IMR-90 (cell line): ENCODE results near the gene OSBP2. TPM values are rescaled to one million over a fixed set of nuclear protein-coding genes. Genes with fewer than 3 reads are reported as not detected.

Source experiments
- ATAC-seq: fragments of 200-7000 bp; cut with Tn5 transposase; 2 replicates; pipeline ENCODE4 v1.9.1; 2020; ENCODE audit warnings: low read depth, mild to moderate bottlenecking, moderate library complexity
- BruUV-seq: library from RNA; stranded (reverse); fragments of 400-500 nt; replicated peaks from 2 replicates; lab custom pipeline; 2021; lab: Mats Ljungman, UMichigan
- CTCF ChIA-PET: fragments of 300-600 bp; formaldehyde crosslinking; extraction: SDS; loops from one replicate; lab custom pipeline; 2021; ENCODE audit warnings: antibody characterized with exemption; lab: Yijun Ruan, JAX
- POLR2A ChIA-PET: fragments of 300-600 bp; sonication (Branson Sonifier 250); formaldehyde crosslinking; loops from one replicate; lab custom pipeline; 2022; ENCODE audit warnings: antibody characterized with exemption; ENCODE audit not compliant: unreplicated experiment; lab: Charles Lee
- DNase-seq: peaks from one replicate; pipeline ENCODE4 v3.0.0; 2013
- H2AFZ ChIP-seq: replicated peaks from 2 replicates; pipeline ENCODE3; 2013; ENCODE audit warnings: low read length, mild to moderate bottlenecking; ENCODE audit not compliant: poor library complexity
- H2AK5ac ChIP-seq: 2 replicates; pipeline ENCODE4 v1.6.1; 2013; ENCODE audit warnings: low read depth, low read length, inconsistent platforms
- H2AK9ac ChIP-seq: replicated peaks from 2 replicates; pipeline ENCODE3; 2013; ENCODE audit warnings: mild to moderate bottlenecking, low read depth, low read length, moderate library complexity; ENCODE audit not compliant: poor library complexity
- H2BK120ac ChIP-seq: 2 replicates; pipeline ENCODE4 v1.6.1; 2013; ENCODE audit warnings: low read depth, low read length, inconsistent platforms
- H2BK15ac ChIP-seq: 3 replicates; pipeline ENCODE4 v1.6.1; 2013; ENCODE audit warnings: low read depth, low read length, inconsistent platforms
- H2BK20ac ChIP-seq: 2 replicates; pipeline ENCODE4 v1.6.1; 2013; ENCODE audit warnings: low read depth, mild to moderate bottlenecking, inconsistent platforms, low read length, moderate library complexity
- H2BK5ac ChIP-seq: 2 replicates; pipeline ENCODE4 v1.6.1; 2013; ENCODE audit warnings: mild to moderate bottlenecking, low read depth, low read length, inconsistent platforms; ENCODE audit not compliant: poor library complexity, severe bottlenecking
- H3K14ac ChIP-seq: replicated peaks from 2 replicates; pipeline ENCODE4 v1.6.1; 2013; ENCODE audit warnings: low read depth, low read length, inconsistent platforms
- H3K18ac ChIP-seq: 2 replicates; pipeline ENCODE4 v1.6.1; 2013; ENCODE audit warnings: low read depth, low read length, control low read depth
- H3K23ac ChIP-seq: 2 replicates; pipeline ENCODE4 v1.6.1; 2013; ENCODE audit warnings: low read depth, low read length, inconsistent platforms
- H3K27ac ChIP-seq: 2 replicates; pipeline ENCODE4 v1.5.1; 2013; ENCODE audit warnings: mild to moderate bottlenecking, control low read depth, low read length; ENCODE audit not compliant: insufficient read depth
- H3K27me3 ChIP-seq: 2 replicates; pipeline ENCODE4 v1.6.1; 2013; ENCODE audit warnings: low read length; ENCODE audit not compliant: control insufficient read depth, insufficient read depth
- H3K36me3 ChIP-seq: 2 replicates; pipeline ENCODE4 v1.6.1; 2013; ENCODE audit warnings: low read length, mixed read lengths; ENCODE audit not compliant: control insufficient read depth, insufficient read depth
- H3K4ac ChIP-seq: 2 replicates; pipeline ENCODE4 v1.6.1; 2013; ENCODE audit warnings: low read depth, low read length, inconsistent platforms
- H3K4me1 ChIP-seq: 2 replicates; pipeline ENCODE4 v1.6.1; 2013; ENCODE audit warnings: low read length, mixed read lengths; ENCODE audit not compliant: control insufficient read depth, insufficient read depth
- H3K4me2 ChIP-seq: 2 replicates; pipeline ENCODE4 v1.6.1; 2013; ENCODE audit warnings: low read depth, mild to moderate bottlenecking, control low read depth, low read length, moderate library complexity
- H3K4me3 ChIP-seq: 2 replicates; pipeline ENCODE4 v1.5.1; 2013; ENCODE audit warnings: low read depth, mild to moderate bottlenecking, control low read depth, low read length, moderate library complexity; ENCODE audit not compliant: insufficient read depth
- H3K56ac ChIP-seq: 2 replicates; pipeline ENCODE4 v1.6.1; 2013; ENCODE audit warnings: low read length, inconsistent platforms; ENCODE audit not compliant: insufficient read depth; ENCODE audit errors: extremely low read depth
- H3K79me1 ChIP-seq, 2 experiments: 2 replicates each; pipeline ENCODE4 v1.6.1; 2013; ENCODE audit warnings: low read length in 2 of 2, inconsistent platforms in 1 of 2, low read depth in 1 of 2
- H3K9ac ChIP-seq: 2 replicates; pipeline ENCODE4 v1.6.1; 2013; ENCODE audit warnings: low read depth, low read length, control low read depth
- H3K9me1 ChIP-seq: 2 replicates; pipeline ENCODE4 v1.6.1; 2013; ENCODE audit warnings: low read length, inconsistent platforms; ENCODE audit not compliant: insufficient read depth
- H3K9me3 ChIP-seq: 2 replicates; pipeline ENCODE4 v1.6.1; 2013; ENCODE audit warnings: low read length; ENCODE audit not compliant: control insufficient read depth, insufficient read depth
- H4K20me1 ChIP-seq: 2 replicates; pipeline ENCODE4 v1.6.1; 2013; ENCODE audit warnings: low read length, inconsistent platforms; ENCODE audit not compliant: insufficient read depth
- H4K5ac ChIP-seq: 2 replicates; pipeline ENCODE4 v1.6.1; 2013; ENCODE audit warnings: mild to moderate bottlenecking, low read depth, low read length, control low read depth
- H4K8ac ChIP-seq, 2 experiments: 2 replicates each; pipeline ENCODE4 v1.6.1; 2013; ENCODE audit warnings: low read depth in 2 of 2, low read length in 2 of 2, control low read depth in 1 of 2, inconsistent platforms in 1 of 2
- H4K91ac ChIP-seq: 2 replicates; pipeline ENCODE4 v1.6.1; 2013; ENCODE audit warnings: low read depth, low read length, inconsistent platforms; ENCODE audit not compliant: insufficient read depth
- CHD1 ChIP-seq: IDR thresholded peaks from 2 replicates; pipeline ENCODE4 v1.6.1; 2012; ENCODE audit warnings: low read depth, low read length, improper control_type of control experiment
- ELK1 ChIP-seq: fragments of 150-350 bp; IDR thresholded peaks from 2 replicates; pipeline ENCODE4 v1.6.1; 2016; ENCODE audit warnings: low read depth, mild to moderate bottlenecking, low read length, moderate library complexity, borderline replicate concordance
- FOS ChIP-seq: fragments of 150-350 bp; IDR thresholded peaks from 2 replicates; pipeline ENCODE4 v1.6.1; 2016; ENCODE audit warnings: low read depth, low read length
- MAZ ChIP-seq: IDR thresholded peaks from 2 replicates; pipeline ENCODE4 v1.6.1; 2012; ENCODE audit warnings: low read depth, mild to moderate bottlenecking, low read length, improper control_type of control experiment, moderate library complexity, borderline replicate concordance
- MXI1 ChIP-seq: IDR thresholded peaks from 2 replicates; pipeline ENCODE4 v1.6.1; 2012; ENCODE audit warnings: low read depth, mild to moderate bottlenecking, low read length, moderate library complexity, borderline replicate concordance
- POLR2A ChIP-seq: IDR thresholded peaks from 2 replicates; pipeline ENCODE4 v1.6.1; 2012; ENCODE audit warnings: mild to moderate bottlenecking, low read depth, low read length
- RCOR1 ChIP-seq: IDR thresholded peaks from 2 replicates; pipeline ENCODE4 v1.6.1; 2012; ENCODE audit warnings: mild to moderate bottlenecking, low read length, improper control_type of control experiment; ENCODE audit not compliant: insufficient replicate concordance
- SMC3 ChIP-seq: fragments of 150-350 bp; IDR thresholded peaks from 2 replicates; pipeline ENCODE4 v1.6.1; 2016; ENCODE audit warnings: low read depth, mild to moderate bottlenecking, antibody characterized with exemption, low read length, moderate library complexity
- USF2 ChIP-seq: fragments of 150-350 bp; IDR thresholded peaks from 2 replicates; pipeline ENCODE4 v1.6.1; 2017; ENCODE audit warnings: mild to moderate bottlenecking, antibody characterized with exemption, low read length, low read depth
- WGBS, 2 experiments: methylation state at CpG; one replicate each; pipeline versions ENCODE4 v1.1.5 to v1.1.7; 2013; ENCODE audit warnings: missing lambda C conversion rate in 2 of 2; ENCODE audit not compliant: insufficient read length in 1 of 2; ENCODE audit errors: extremely low coverage in 2 of 2; 5-methylcytosine and 5-hydroxymethylcytosine counted together
- dilution Hi-C: fragments of 300-500 bp; cut with HindIII; formaldehyde crosslinking; loops from one replicate; pipeline ENCODE4 v1.14.3; 2018; ENCODE audit warnings: low sequenced_read_pairs; ENCODE audit not compliant: unreplicated experiment
- in situ Hi-C: fragments of 300-500 bp; cut with MboI; formaldehyde crosslinking; loops from 3 replicates; pipeline ENCODE4 v1.14.3; 2019; ENCODE audit warnings: low sequenced_read_pairs, inconsistent platforms, mixed read lengths
- intact Hi-C: fragments of 100-400 bp; cut with micrococcal nuclease; formaldehyde crosslinking; loops from 2 replicates; pipeline ENCODE4 v1.10.0; 2022
- polyA plus RNA-seq, 3 experiments: library from polyadenylated mRNA; depleted of rRNA; stranded (reverse); fragments of >200 nt; gene quantifications; 2 replicates each; pipeline ENCODE4 v1.2.3, GENCODE V29; 2012; ENCODE audit warnings: low replicate concordance in 1 of 3
- total RNA-seq: library from RNA; depleted of rRNA; stranded (reverse); fragments of >200 nt; gene quantifications from 2 replicates; pipeline ENCODE4 v1.2.3, GENCODE V29; 2012

Gene OSBP2
- total and polyA plus RNA-seq, 2 of the 4 experiments (the other 2 are of a cell fraction): 1.8 to 2.2 TPM

- no peak for TF ChIP-seq USF2
- TF ChIP-seq MXI1: no peak
- no peak for TF ChIP-seq RCOR1
These were observed 209.3 kb downstream of the OSBP2 start (continued) for GRCh38 chr22:30903876-30904460.

GRCh38 chr22:30905696-30906341 lies 211.1 kb downstream of the OSBP2 start:
- Histone ChIP-seq H2BK120ac (no peak overlapping the region), H2AFZ (no peak overlapping the region), H2AK9ac (no peak overlapping the region), H3K79me1 (no peaks in the 10 kb centered on the region), H3K4me2 (no peak overlapping the region), H3K36me3 (no peaks in the 10 kb centered on the region), H3K4ac (no peak overlapping the region), H2BK5ac (no peak overlapping the region), H3K27me3 (no peaks in the 10 kb centered on the region; the same call in 1 of the 2 replicates), H2BK20ac (no peak overlapping the region), H3K4me3 (no peak overlapping the region), H3K18ac (no peak overlapping the region), H3K9me3 (no peaks in the 10 kb centered on the region), H2AK5ac (no peak overlapping the region), H3K9ac (no peak overlapping the region), H3K23ac (no peak overlapping the region), H3K9me1 (no peaks in the 10 kb centered on the region), H4K8ac (no peak overlapping the region), H4K20me1 (no peaks in the 10 kb centered on the region), H4K91ac (no peak overlapping the region), H3K56ac (no peak overlapping the region), H2BK15ac (no peak overlapping the region), H3K14ac (no peak overlapping the region), H4K5ac (no peak overlapping the region), H3K27ac (no peak overlapping the region), H3K4me1 (no peaks in the 10 kb centered on the region)
- ATAC-seq (no peak), DNase-seq (no peak)
- no peak for TF ChIP-seq MXI1
- TF ChIP-seq FOS: no peak
- TF ChIP-seq CHD1: no peak
- TF ChIP-seq SMC3: no peak
- TF ChIP-seq MAZ: no peak
- no peak for TF ChIP-seq ELK1
- TF ChIP-seq POLR2A: no peak
- TF ChIP-seq RCOR1: no peak
- CTCF ChIA-PET: no interaction called here
- POLR2A ChIA-PET: no interaction called here
- in situ Hi-C loops (loop anchor here (10.0 kb wide), 2 partner anchors 121 to 291 kb away; no protein-coding TSS in a partner anchor), dilution Hi-C loops (no loop called here), intact Hi-C loops (no loop called here)
- 93% methylated on average over 27 of the region's 49 CpGs; no CpG with 5 or more reads in 1 of the 2 experiments for WGBS, 2 experiments
- no TSS peak for BruUV-seq
